Measurements from ENCODE around the gene NHS. TPM values are rescaled to one million over a fixed set of nuclear protein-coding genes. Genes with fewer than 3 reads are reported as not detected.

NHS gene
- total RNA-seq, 2 donors from 2014 or later, result 6.0 to 7.3 TPM

GRCh38 chrX:17750436-17750835 is 375.4 kb downstream of the NHS start:
- Mint-ChIP-seq H3K9me3 (no peaks in the 10 kb centered on the region), H3K27me3 (ENCODE audit: insufficient read depth) (peaks cover 4% of the 10 kb centered on the region), H3K36me3 (ENCODE audit: low read depth) (no peaks in the 10 kb centered on the region), H3K4me1 (no peaks in the 10 kb centered on the region), H3K27ac (no peak overlapping the region), H3K4me3 (no peak overlapping the region)
- Histone ChIP-seq H3K9ac (ENCODE audit: extremely low read depth, low read length, poor library complexity, severe bottlenecking) (no peak overlapping the region), H3K36me3 (ENCODE audit: control insufficient read depth, insufficient read depth, low read length) (no peaks in the 10 kb centered on the region), H3K4me3 (ENCODE audit: low read length) (no peak overlapping the region), H3K27ac (ENCODE audit: low read depth, low read length) (no peak overlapping the region), H3K9me3 (ENCODE audit: control insufficient read depth, low read length) (no peaks in the 10 kb centered on the region), H3K4me1 (ENCODE audit: control insufficient read depth, insufficient read depth, low read length) (no peaks in the 10 kb centered on the region), H3K27me3 (ENCODE audit: control insufficient read depth, insufficient read depth, low read length, poor library complexity, severe bottlenecking) (no peaks in the 10 kb centered on the region)
- no peak for DNase-seq
- 100% methylated on average over 2 of the region's 3 CpGs; no CpG with 5 or more reads in 1 of the 2 experiments for WGBS, 2 experiments (ENCODE audit: insufficient coverage in 1 of 2, insufficient read length in 1 of 2)
- TF ChIP-seq CTCF (conservative IDR thresholded peaks at IDR 0.05), result no peak

- no peak for TF ChIP-seq CTCF (conservative IDR thresholded peaks at IDR 0.05)
- H3K4me1 Mint-ChIP-seq, result no peaks in the 10 kb centered on the region
- peaks cover 8% of the 10 kb centered on the region for H3K27me3 Mint-ChIP-seq (ENCODE audit: insufficient read depth)
- H3K4me3 Mint-ChIP-seq, result no peak overlapping the region
- no peak for DNase-seq
- H3K9me3 Mint-ChIP-seq, result no peaks in the 10 kb centered on the region
- 60 to 78% methylated on average over 1 of the region's 2 CpGs for WGBS, 2 experiments (ENCODE audit: insufficient coverage in 1 of 2, insufficient read length in 1 of 2)
- no peaks in the 10 kb centered on the region for H3K36me3 Mint-ChIP-seq (ENCODE audit: low read depth)
- H3K4me3 ChIP-seq (ENCODE audit: low read length), result no peak overlapping the region
- H3K27me3 ChIP-seq (ENCODE audit: control insufficient read depth, insufficient read depth, low read length, poor library complexity, severe bottlenecking), result no peaks in the 10 kb centered on the region
- no peaks in the 10 kb centered on the region for H3K9me3 ChIP-seq (ENCODE audit: control insufficient read depth, low read length)
- H3K27ac Mint-ChIP-seq, result no peak overlapping the region
- H3K36me3 ChIP-seq (ENCODE audit: control insufficient read depth, insufficient read depth, low read length), result no peaks in the 10 kb centered on the region
- H3K4me1 ChIP-seq (ENCODE audit: control insufficient read depth, insufficient read depth, low read length), result no peaks in the 10 kb centered on the region
- H3K9ac ChIP-seq (ENCODE audit: extremely low read depth, low read length, poor library complexity, severe bottlenecking), result no peak overlapping the region
- H3K27ac ChIP-seq (ENCODE audit: low read depth, low read length), result no peak overlapping the region
Observed at GRCh38 chrX:17758382-17758781, 383.4 kb downstream of the NHS start.

- no peak for DNase-seq
- H3K4me1 Mint-ChIP-seq, result no peaks in the 10 kb centered on the region
- no peak overlapping the region for H3K4me3 Mint-ChIP-seq
- TF ChIP-seq CTCF (conservative IDR thresholded peaks at IDR 0.05), result no peak
- H3K4me1 ChIP-seq (ENCODE audit: control insufficient read depth, insufficient read depth, low read length), result no peaks in the 10 kb centered on the region
- WGBS, 2 experiments (ENCODE audit: insufficient coverage in 1 of 2, insufficient read length in 1 of 2), result 100% methylated on average over 1 of the region's 1 CpG; no CpG with 5 or more reads in 1 of the 2 experiments
- no peak overlapping the region for H3K27ac Mint-ChIP-seq
- H3K9me3 ChIP-seq (ENCODE audit: control insufficient read depth, low read length), result no peaks in the 10 kb centered on the region
- no peaks in the 10 kb centered on the region for H3K9me3 Mint-ChIP-seq
- no peak overlapping the region for H3K27ac ChIP-seq (ENCODE audit: low read depth, low read length)
- no peaks in the 10 kb centered on the region for H3K27me3 ChIP-seq (ENCODE audit: control insufficient read depth, insufficient read depth, low read length, poor library complexity, severe bottlenecking)
- H3K27me3 Mint-ChIP-seq (ENCODE audit: insufficient read depth), result peaks cover 8% of the 10 kb centered on the region
- H3K36me3 Mint-ChIP-seq (ENCODE audit: low read depth), result no peaks in the 10 kb centered on the region
- H3K9ac ChIP-seq (ENCODE audit: extremely low read depth, low read length, poor library complexity, severe bottlenecking), result no peak overlapping the region
- no peak overlapping the region for H3K4me3 ChIP-seq (ENCODE audit: low read length)
- H3K36me3 ChIP-seq (ENCODE audit: control insufficient read depth, insufficient read depth, low read length), result no peaks in the 10 kb centered on the region
Observed at GRCh38 chrX:17759990-17760389, 385.0 kb downstream of the NHS start.
